Left renal cortex interstitium (tissue), 4 donors: Measurements from ENCODE around the gene RGS11. TPM values are rescaled to one million over a fixed set of nuclear protein-coding genes. Genes with fewer than 3 reads are reported as not detected.

Experiments
- DNase-seq, 4 donors: peaks; one replicate each; pipeline ENCODE4 v3.0.0-alpha.2; 2013; ENCODE audit warnings: low read depth in 4 of 4, low spot score in 2 of 4, missing footprints in 1 of 4
- polyA plus RNA-seq, 4 donors: library from polyadenylated mRNA; unstranded; fragments of 120-200 nt; gene quantifications; one replicate each; pipeline ENCODE4 v1.2.1, GENCODE V29; 2013; ENCODE audit not compliant: insufficient read length in 4 of 4

Gene RGS11
- 1 to 10 TPM in 3 of 4 donors, under 1 TPM in 1; 0.46 to 2.7 (median 1.8) TPM for polyA plus RNA-seq

DNA sequence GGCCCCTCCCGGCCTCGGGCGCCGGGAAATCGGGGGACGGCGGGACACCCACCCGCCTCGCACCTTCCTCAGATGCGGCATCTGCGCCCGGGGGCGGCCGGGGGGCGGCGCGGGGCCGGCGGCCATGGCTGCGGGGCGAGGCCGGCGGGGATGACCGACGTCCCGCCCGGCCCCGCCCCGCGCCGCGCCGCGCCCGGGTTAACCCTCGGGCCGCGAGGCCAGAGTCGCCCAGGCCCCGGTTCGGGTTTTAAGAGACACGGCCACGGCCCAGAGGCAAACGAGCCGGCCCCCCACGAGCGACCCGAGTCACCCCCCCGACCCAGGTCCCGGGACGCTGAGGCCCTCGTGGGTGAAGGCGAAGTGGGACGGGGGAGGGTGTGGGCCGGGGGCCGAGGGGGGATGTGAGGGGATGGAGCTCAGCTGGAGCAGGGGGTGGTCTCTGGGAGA lies at the start of gene RGS11:
Gene RGS11 (minus strand): TSS at position 159 of the 447 bp plus-strand sequence. CDS start 33 bp downstream, at position 126.
- no peak for DNase-seq

DNA sequence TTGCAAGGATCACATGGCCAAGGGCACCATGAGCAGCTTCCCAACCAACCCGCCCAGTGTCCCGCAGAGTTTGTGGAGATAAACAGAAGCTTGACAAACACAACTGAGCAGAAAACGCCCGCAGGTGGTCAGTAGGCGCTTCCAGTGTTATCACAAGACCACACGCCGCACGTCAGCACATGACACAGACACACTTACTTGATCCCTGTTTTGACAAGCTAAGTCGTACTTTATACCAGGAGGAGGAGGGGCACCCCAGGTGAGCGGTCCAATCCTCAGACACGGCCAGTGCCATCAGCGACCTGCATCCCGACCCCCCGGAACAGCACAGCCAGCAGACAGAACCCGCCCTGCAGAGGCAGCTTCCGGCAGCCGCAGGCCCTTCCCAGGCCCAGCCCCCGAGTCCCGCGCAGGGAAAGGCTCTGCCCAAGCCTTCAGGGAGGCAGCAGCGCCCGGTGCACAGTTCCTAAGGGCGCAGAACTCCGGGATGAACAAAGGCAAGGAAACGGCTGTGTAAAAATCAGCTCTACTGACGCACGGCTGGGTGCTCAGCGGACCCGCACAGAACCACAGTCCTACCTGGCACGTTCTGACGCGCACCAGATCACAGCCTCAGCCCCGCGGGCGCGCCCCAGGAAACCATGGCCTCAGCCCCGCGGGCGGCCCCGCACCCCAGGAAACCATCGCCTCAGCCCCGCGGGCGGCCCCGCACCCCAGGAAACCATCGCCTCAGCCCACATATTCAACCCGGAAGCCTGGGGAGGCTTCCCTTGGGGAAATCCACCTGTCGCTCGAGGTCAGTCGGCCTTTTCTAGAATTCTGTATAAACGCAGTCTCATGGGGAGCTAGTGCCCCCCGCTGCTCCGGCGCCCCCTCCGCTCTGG lies 48.9 kb upstream of the RGS11 start:
- DNase-seq = no peak

DNA sequence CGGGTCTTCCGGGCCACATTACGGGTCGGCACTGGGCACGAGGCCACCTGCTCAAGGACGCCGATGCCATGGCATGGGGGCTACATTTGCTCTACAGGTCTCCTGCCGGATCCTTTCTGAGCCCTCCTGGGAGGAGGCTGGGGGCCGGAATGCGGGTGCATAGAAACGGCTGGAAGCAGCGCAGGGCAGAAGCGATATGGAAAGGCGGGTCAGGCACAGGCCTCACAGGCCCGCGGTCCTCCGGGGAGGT lies 48.4 kb upstream of the RGS11 start:
- no peak for DNase-seq

DNA sequence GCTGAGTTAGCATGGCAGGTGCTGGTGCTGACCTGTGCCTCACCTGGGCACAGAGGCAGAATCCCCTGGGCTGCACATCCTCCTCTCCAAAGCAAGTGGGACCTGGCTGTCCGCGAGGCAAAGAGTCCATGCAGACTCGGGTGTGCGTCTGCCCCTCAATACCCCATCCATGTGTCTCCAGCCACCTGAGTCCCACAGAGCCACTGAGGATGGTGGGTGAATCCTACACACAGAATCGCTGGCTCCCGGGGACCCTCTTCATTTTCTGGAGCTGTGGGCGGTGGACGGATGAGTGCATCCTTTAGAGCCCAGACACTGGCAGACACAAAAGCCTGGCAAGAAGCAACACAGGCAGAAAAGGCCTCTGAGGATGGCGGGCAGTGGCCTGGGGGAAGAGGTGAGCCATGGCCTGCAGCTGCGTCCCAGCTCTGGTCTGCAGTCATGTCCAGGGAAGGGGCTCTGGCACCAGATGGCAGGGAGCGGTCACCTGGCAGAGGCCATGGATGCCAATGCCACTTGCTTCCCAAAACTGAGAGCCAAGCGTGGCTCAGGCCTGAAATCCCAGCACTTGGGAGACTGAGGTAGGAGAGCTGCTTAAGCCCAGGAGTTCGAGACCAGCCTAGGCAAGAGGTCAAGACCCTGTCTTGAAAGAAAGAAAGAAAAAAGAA lies 46.9 kb upstream of the RGS11 start:
- DNase-seq = no peak

DNA sequence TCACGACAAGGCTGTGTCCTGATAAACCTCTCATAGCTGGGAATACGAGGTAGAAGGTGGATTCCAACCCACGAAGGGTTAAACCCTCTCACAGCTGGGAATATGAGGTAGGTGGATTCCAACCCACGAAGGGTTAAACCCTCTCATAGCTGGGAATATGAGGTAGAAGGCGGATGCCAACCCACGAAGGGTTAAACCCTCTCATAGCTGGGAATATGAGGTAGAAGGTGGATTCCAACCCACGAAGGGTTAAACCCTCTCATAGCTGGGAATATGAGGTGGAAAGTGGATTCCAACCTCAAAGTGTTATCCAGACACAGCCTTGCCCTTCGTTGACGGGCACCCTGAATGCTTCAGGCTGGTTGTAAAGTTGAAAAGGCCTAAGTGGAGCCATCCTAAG lies 45.8 kb upstream of the RGS11 start:
- DNase-seq = no peak

DNA sequence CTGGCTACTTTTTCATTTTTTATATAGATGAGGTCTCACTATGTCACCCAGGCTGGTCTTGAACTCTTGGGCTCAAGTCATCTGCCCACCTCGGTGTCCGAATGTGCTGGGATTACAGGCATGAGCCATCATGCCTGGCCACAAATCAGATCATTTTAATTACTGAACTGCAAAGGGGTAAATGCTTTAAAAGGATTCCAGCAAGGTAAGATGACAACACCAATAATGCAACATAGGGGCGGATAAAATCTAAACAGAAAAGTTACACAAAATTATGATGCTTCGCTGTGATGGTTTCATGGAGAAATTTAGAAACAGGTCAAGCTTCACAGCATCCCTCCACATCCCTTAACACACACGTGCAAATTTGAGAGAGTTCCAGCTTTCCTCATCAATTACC lies 44.5 kb upstream of the RGS11 start:
- DNase-seq = no peak

DNA sequence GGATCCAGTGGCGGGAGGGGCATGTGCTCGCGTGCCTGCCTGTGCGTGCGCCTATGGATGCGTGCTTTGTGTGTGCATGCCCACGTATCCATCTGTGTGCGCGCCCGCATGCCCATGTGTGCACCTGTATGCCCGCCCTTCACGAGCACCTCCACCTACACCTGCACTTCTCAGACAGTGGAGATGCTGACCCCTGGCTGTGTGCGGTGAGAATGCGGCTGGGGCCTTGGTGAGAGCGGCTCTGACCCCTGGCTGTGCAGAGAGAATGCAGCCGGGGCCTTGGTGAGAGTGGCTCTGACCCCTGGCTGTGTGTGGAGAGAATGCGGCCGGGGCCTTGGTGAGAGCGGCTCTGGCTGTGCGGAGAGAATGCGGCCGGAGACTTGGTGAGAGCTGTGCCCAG lies 42.9 kb upstream of the RGS11 start:
- DNase-seq = no peak

DNA sequence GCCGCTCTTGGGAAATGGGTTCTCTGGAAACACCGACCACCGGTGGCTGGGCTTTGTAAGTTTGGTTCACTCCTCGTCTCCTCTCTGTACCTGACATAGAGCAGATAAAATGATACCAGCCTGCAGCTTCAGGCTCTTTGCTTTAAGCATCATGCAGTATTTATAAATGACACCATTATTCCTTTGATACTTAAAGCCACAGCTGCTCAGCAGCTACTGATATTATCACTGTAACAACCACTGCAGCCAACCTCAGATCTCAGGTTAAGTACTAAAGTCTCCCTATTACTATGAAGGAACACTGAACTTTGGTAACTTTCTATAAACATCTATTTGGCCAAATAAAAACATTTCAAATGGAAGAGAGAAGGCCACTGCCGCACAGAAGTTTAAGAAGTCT lies 41.8 kb upstream of the RGS11 start:
- no peak for DNase-seq

DNA sequence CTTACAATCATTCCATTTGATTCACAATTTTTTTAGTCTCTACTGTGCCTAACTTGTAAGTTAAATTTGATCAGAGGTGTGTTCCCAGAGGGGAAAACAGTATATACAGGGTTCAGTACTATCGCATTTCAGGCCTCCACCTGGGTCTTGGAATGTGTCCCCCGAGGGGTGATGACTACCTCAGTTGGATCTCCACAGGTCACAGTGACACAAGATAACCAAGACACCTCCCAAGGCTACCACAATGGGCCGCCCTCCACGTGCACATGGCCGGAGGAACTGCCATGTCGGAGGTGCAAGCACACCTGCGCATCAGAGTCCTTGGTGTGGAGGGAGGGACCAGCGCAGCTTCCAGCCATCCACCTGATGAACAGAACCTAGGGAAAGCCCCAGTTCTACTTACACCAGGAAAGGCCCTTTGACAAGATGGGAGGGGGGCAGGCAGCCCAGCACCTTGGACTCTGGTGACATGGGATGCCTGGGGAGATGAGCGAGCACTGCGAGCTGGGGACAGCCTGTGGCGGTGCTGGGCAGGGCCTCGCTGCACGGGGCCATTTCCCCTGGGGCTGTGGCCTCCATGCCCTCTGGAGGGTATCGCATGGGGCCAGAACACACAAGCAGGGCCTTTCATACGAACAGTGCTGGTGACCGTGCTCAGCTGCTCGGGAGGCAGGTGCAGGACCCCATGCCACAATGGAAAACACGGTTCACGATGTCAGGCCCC lies 41.2 kb upstream of the RGS11 start:
- DNase-seq = no peak

DNA sequence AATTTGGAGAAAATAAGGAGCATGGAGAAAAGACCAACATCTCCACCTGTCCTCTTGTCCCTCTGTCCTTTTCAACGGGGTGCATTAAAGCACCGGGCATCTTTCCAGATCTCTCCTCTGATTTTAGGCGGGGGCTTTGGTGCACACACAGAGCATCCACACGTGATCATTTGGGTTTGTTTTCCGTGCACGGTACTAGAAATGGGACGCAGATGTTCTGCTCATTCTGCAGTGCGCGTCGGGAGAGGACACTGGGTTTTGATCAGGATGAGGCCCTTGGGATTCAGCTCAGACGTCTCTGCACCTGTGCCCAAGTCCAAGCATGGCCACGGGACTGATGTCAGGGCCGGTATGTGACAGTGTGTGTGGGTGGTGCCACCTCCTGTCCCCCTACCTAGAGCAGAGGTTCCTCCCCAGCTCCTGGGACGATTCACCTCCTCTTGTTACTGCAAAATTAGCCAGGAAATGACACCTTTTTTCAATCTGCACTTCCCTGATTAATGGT lies 39.1 kb upstream of the RGS11 start:
- no peak for DNase-seq

DNA sequence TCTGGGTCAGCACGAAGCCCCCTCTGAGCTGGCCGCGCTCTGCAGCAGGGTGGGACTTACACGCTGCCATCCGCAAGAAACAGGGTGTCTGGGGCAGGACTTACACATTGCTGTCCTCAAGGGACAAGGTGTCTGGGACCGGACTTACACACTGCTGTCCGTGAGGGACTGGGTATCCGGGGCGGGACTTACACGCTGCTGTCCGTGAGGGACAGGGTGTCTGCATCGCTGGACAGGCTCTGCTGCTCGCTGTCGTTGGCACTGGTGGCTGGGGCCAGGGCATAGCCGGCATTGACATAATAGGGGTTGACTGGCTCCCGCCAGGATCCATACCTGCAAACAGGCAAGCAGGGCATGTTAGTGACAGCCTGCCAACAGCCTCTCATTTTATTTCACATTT lies 38.6 kb upstream of the RGS11 start:
- no peak for DNase-seq

DNA sequence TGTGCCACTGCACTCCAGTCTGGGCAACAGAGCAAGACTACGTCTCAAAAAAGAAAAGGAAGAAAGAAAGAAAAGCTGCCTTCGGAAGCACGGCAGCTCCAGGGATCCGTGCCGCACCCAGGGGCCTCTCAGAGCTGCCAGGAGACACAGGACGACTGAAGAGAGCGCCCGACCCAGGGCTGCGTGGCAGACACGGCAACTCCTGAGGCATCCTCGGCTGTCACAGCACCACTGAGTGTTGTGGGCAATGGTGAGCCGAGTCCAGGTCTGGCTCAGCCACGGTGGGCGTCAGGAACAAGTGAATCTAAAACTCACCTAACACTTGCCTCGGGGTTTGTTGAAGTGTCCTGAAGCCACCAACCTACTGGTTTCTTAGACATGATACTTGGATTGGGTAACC lies 36.0 kb upstream of the RGS11 start:
- no peak for DNase-seq

DNA sequence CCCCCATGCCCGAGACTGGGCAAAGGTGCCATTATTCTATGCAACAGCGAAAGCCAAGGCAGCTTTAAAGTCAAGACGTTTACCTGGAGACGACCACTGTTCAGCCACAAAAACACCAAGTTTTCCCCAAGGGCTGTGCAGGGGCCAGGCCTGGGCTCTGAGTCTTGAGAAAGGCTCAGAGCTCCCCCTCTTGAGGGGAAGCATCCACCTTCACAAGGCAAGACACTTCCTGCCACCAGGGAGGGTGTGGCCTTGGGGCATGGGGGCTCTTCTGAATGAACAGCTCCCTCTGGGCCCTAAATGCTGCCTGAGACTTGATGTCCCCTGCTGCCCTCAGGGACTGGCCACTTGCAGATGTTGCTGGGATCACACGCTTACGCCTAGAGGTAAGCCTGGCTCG lies 33.7 kb upstream of the RGS11 start:
- no peak for DNase-seq

DNA sequence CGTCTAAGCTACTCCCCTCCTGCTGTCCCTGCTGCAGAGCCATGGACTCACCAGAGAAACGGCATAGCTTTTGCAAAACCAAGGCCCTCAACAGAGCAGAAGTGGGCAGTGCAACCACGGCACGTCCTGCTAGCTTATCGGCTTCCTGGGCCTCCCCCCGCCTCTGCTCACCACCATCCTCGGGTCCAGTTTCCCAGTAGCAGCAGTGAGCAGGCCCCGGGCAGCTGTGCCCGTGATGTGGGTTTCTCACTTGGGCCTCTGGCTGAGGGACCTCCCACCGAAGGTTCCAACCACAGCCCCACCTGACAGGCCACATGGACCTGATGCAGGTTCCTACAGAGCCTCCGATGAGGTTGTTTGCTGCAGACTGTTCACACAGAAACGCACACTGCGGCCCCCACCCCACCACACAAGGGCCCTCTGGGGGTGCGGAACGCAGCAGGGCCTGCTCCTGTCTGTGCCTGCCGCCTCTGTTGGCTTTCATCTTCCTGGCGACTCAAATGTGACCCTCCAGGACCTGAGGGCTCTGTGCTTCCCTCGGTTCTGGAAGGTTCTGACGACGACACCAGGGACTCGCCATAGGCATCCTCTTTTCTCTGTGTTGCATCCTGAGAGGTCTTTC lies 32.1 kb upstream of the RGS11 start:
- no peak for DNase-seq

DNA sequence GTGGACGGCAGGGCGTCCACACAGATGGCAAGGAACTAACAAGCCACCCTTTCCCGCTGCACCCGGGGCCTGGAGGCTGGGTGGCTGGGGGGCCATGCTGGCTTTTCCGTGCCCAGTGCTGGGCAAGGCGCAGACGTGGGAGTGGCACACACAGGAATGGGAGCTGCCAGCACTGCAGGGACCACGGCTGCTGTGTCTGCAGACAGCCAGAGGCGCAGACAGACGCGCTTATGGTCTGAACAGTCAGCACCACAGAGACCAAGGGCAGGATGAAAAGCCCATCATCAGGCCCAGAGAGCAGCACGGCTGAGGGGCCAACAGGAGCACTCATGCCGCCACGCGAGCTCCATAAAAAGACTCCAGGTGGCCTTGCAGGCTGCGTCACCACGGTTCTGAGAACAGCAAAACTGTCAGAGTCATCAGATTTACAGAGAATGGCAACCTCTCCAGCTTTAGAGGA lies 31.2 kb upstream of the RGS11 start:
- no peak for DNase-seq

DNA sequence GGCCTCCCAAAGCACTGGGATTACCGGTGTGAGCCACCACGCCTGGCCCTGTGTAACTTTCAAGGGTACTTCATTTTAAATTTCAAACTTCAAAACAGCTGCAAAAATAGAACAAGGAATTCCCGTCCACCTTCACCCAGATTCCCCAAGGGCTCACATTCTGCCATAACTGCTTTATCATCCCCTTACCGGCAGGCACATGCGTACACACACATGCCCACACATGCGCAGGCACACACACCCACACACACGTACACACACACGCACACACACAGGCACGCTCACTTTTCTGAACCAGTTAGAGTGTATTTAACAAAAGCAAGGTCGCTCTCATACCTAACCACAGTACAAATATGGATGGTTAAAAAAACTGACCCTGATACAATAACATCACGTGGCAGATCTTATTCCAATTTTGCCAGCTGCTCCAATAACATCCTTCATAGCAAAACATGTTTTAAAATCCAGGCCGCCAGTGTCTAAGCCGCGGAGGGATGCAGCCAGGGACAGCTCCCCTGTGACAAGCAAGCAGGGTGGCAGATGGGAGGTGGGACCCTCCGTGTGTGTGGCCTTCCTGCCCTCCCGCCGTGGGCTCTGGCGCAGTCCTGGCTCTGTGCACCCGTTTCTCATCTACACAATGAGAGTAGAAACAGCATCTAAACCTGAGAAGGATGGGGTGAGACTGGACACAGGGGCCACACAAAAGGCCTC lies 30.3 kb upstream of the RGS11 start:
- no peak for DNase-seq

DNA sequence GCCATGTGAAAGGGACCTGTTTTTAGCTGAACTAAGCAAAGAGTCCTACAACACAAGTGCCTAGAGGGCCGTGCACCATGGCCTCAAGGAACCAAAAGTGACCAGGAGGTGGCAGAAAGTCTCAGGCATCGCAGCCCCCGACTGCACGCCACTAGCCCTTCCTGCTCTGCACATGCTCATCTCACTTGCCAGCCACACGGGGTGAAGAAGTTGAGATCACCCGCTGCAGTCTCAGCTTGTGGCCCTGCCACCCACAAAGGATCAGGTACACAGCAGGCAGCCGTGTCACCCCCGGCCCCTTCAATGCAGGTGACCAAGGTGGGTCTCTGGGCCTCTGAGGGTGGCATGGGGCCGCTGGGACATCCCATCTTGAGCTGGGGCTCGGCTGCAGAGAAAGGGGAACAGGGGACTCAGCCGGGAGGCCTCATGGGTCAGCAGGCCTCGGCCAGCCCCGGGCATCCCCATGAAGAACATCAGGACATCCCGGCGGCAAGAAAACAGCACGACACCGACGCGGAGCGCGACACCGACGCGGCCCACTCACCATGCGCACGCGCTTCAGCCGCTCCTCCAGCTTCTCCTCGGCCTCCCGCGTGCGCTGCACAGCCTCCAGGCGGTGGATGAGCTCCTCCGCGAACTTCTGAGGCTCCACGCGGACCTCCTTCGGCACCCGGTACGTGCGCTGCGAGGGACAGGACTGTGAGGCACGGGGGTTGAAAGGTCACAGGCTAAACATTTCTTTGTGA lies 28.2 kb upstream of the RGS11 start:
- no peak for DNase-seq

DNA sequence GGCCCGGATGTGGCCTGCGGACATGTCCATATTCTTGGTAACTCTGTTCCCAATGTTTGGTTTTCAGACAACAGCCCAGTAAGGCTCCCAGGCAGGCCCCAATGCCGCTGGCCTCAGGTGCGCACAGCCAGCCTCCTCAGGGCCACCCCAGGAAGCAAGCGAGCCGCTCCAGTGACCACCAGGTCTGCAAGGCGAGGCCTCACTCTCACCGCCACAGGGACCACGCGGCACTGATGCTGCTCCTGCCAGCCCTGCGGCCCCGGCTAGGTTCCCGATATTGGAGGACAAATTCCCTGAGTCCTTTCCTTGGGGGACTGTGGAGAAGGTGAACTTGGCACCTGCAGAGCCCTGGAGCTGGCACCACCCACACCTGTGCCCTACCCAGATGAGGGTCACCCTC lies 26.2 kb upstream of the RGS11 start:
- no peak for DNase-seq

DNA sequence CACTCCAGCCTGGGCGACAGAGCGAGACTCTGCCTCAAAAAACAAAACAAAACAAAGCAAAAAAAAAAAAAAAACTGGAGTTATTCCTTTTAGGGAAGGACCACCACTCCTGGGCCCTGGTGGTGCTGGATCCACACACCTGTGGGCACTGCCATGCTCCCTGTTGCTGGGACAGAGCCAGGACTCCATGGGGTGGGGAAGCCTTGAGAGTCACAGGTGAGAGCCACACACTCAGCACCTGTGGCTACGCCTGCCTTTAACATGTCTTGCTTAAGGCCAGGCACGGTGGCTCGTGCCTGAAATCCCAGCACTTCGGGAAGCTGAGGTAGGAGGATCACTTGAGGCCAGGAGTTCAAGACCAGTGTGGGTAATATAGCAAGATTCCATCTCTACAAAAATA lies 25.5 kb upstream of the RGS11 start:
- DNase-seq = no peak

DNA sequence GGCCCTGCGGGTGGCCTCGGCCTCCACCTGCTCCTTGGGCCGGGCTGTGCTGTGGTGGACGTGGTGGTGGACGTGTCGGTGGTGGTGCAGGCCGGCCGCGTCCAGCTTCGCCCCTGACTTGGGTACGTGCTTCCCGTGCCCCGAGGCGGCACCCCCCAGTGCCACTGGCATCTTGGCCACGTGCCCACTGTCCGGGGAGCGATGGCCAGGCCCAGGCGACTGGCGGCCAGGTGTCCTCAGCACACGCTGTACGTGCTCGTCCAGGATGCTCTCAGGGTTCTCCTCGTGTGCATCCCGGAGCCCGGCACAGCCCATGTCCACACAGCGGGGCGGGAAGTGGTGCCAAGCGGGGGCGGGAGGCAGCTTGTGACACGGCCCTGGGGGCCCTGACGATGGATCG lies 22.1 kb upstream of the RGS11 start:
- DNase-seq = no peak
